ENCODE data around the gene MTRFR.

MTRFR gene

DNA sequence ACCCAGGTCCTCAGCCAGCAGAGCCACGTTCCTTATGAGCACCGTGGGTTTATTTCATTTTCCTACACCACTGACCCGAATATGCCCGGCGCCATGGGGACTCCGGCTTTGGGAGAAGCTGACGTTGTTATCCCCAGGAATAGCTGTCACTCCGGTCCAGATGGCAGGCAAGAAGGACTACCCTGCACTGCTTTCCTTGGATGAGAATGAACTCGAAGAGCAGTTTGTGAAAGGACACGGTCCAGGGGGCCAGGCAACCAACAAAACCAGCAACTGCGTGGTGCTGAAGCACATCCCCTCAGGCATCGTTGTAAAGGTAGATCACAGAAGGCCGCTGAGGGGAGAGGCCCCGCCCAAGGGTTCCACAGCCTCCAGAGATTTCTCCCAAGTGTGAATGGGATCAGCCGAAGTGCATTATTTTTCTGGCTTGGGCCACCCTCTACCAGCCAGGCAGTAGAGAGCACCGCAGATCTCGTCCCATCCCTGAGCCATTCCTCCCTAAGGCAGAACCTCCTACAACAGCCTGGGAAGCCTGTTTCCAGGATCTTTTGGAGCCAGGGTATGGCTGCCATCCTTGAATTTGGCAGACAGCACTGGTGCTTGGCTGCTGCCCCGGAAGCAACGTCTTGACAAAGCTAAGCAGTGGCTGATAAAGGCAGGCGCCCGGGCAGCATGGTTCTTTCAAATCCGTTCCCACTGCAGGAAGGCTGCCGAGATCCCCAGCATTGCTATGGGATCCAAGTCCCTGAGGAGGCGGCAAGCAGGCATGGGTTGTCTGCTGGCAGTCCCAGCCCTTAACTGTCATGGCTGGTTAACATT lies 20.6 kb downstream of the MTRFR start:
- TF ChIP-seq, protein P1, sequence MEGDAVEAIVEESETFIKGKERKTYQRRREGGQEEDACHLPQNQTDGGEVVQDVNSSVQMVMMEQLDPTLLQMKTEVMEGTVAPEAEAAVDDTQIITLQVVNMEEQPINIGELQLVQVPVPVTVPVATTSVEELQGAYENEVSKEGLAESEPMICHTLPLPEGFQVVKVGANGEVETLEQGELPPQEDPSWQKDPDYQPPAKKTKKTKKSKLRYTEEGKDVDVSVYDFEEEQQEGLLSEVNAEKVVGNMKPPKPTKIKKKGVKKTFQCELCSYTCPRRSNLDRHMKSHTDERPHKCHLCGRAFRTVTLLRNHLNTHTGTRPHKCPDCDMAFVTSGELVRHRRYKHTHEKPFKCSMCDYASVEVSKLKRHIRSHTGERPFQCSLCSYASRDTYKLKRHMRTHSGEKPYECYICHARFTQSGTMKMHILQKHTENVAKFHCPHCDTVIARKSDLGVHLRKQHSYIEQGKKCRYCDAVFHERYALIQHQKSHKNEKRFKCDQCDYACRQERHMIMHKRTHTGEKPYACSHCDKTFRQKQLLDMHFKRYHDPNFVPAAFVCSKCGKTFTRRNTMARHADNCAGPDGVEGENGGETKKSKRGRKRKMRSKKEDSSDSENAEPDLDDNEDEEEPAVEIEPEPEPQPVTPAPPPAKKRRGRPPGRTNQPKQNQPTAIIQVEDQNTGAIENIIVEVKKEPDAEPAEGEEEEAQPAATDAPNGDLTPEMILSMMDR (conservative IDR thresholded peaks at IDR 0.05; ENCODE audit: low read depth, low read length): no peak
- Histone ChIP-seq H3K9ac (no peak overlapping the region), H3K79me2 (ENCODE audit: insufficient read depth, low read depth) (no peaks in the 10 kb centered on the region; the same call in 1 of the 2 replicates), H3K4me2 (no peak overlapping the region), H3K27me3 (ENCODE audit: insufficient read depth, low read depth) (no peaks in the 10 kb centered on the region), H3K4me1 (ENCODE audit: low read depth, poor library complexity, severe bottlenecking) (no peaks in the 10 kb centered on the region), H3K27ac (no peak overlapping the region), H4K20me1 (ENCODE audit: insufficient read depth) (no peaks in the 10 kb centered on the region), H2AFZ (ENCODE audit: low read depth) (no peak overlapping the region), H3K36me3 (ENCODE audit: insufficient read depth) (no peaks in the 10 kb centered on the region), H3K4me3 (IDR thresholded peaks at IDR 0.05; ENCODE audit: insufficient read depth, low read depth, low read length) (no peak overlapping the region)

DNA sequence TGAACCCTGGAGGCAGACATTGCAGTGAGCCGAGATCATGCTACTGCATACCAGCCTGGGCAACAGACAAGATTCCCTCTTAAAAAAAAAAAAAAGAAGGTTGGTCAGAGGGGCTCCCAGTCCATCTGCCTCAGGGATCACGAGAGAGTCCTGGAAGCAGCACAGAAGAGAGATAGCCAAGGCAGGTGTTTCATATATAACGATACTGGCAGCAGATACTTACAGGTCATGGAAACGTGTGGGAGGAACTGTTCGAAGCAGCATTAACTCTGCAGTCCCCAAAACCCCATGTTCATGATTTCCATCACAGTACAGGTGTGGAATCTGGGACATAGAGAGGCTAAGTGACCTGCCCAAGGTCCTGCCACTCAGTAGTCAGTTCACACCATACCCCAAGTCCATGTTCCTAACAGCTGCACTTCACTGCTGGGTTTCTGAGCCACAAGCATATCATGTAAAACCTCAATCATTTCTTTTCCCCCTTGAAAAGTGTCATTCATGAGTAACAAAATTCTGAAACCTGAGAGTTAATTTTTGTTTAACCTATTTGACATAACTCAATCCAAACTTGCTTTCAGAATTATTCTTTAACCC lies 21.7 kb downstream of the MTRFR start:
- Histone ChIP-seq H4K20me1 (ENCODE audit: insufficient read depth) (no peaks in the 10 kb centered on the region), H2AFZ (ENCODE audit: low read depth) (no peak overlapping the region), H3K36me3 (ENCODE audit: insufficient read depth) (no peaks in the 10 kb centered on the region), H3K27me3 (ENCODE audit: insufficient read depth, low read depth) (no peaks in the 10 kb centered on the region), H3K4me2 (no peak overlapping the region), H3K9ac (no peak overlapping the region), H3K27ac (no peak overlapping the region), H3K79me2 (ENCODE audit: insufficient read depth, low read depth) (no peaks in the 10 kb centered on the region; the same call in 1 of the 2 replicates), H3K4me1 (ENCODE audit: low read depth, poor library complexity, severe bottlenecking) (no peaks in the 10 kb centered on the region), H3K4me3 (IDR thresholded peaks at IDR 0.05; ENCODE audit: insufficient read depth, low read depth, low read length) (no peak overlapping the region)
- TF ChIP-seq, protein P1 (conservative IDR thresholded peaks at IDR 0.05; ENCODE audit: low read depth, low read length): no peak

DNA sequence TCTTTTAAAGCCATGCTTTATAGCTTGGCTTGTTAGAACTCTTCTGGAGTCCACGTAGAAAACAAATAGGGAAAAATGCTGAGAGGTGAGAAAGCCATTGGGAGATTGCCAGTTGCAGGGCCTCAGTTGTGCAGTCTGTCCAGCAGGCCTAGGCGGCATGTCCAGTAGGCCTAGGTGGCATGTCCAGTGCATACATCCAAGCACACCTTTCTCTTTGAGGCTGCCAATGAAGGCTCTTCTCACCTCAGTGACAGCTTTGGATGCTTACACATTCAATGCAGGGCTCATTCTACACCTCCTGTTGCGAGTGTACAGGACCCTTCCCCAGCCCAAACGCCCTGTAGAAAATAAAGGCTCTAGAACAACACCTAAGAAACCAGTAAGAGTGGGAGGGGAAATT lies 25.4 kb downstream of the MTRFR start:
- Histone ChIP-seq H3K4me3 (IDR thresholded peaks at IDR 0.05; ENCODE audit: insufficient read depth, low read depth, low read length) (no peak overlapping the region), H3K27ac (no peak overlapping the region), H3K4me1 (ENCODE audit: low read depth, poor library complexity, severe bottlenecking) (no peaks in the 10 kb centered on the region), H3K4me2 (no peak overlapping the region), H3K36me3 (ENCODE audit: insufficient read depth) (no peaks in the 10 kb centered on the region), H3K9ac (no peak overlapping the region), H3K27me3 (ENCODE audit: insufficient read depth, low read depth) (no peaks in the 10 kb centered on the region), H3K79me2 (ENCODE audit: insufficient read depth, low read depth) (no peaks in the 10 kb centered on the region), H2AFZ (ENCODE audit: low read depth) (no peak overlapping the region), H4K20me1 (ENCODE audit: insufficient read depth) (no peaks in the 10 kb centered on the region)
- TF ChIP-seq, protein P1 (conservative IDR thresholded peaks at IDR 0.05; ENCODE audit: low read depth, low read length): no peak

DNA sequence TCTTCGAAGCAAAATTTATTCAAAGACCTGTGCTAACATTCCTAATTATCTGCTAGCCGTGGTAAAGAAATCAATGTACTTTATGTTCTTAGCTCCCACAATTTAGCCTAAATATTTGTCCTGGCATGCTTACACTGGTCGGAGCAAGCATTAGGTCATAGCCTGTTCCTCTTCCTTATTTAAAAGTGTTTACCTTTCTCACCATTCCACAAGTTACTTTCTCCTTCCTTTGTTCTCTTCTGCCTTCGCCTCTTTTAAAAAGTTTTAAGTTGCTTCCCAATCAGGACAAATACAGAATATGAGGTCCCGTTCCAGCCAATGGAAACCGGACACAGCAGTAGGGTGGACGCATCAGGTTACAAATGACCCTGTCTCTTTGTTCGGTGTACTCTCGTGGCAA lies 26.8 kb downstream of the MTRFR start:
- Histone ChIP-seq H3K27me3 (ENCODE audit: insufficient read depth, low read depth) (no peaks in the 10 kb centered on the region), H3K36me3 (ENCODE audit: insufficient read depth) (no peaks in the 10 kb centered on the region)
- TF ChIP-seq, protein P1 (conservative IDR thresholded peaks at IDR 0.05; ENCODE audit: low read depth, low read length): no peak

More for the DNA sequence above, 26.8 kb downstream of the MTRFR start:
- Histone ChIP-seq H3K79me2 (ENCODE audit: insufficient read depth, low read depth) (no peaks in the 10 kb centered on the region), H3K4me2 (no peak overlapping the region), H3K4me3 (IDR thresholded peaks at IDR 0.05; ENCODE audit: insufficient read depth, low read depth, low read length) (no peak overlapping the region), H3K27ac (no peak overlapping the region), H3K4me1 (ENCODE audit: low read depth, poor library complexity, severe bottlenecking) (no peaks in the 10 kb centered on the region), H2AFZ (ENCODE audit: low read depth) (no peak overlapping the region), H3K9ac (no peak overlapping the region), H4K20me1 (ENCODE audit: insufficient read depth) (no peaks in the 10 kb centered on the region)
